ENCODE measurements around the gene MVP.

DNA sequence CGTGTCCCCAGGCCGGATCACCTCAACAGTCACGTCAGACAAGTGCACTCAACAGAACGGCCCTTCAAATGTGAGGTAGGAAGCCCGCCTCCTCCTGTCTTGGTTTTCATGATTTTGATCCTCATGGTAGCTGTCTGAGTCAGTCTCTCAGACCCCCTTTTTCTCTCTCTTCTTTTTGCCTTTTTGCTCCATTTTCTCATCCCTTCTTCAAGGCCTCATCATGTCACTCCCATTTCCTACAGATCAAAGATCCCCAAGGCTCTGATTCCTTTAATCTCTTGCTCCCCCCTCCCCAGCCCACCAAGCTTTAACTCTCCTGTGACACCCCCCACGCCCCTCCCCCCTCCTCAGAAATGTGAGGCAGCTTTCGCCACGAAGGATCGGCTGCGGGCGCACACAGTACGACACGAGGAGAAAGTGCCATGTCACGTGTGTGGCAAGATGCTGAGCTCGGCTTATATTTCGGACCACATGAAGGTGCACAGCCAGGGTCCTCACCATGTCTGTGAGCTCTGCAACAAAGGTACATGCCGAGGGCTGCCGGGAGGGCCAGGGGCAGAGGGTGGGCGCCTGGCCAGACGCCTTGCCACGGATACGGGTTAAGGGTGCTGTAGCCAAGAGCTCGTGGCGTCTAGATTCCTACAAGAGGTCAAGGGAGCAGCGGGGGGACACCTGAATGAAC lies 11.9 kb upstream of the MVP start:
- TF ChIP-seq, protein P1, sequence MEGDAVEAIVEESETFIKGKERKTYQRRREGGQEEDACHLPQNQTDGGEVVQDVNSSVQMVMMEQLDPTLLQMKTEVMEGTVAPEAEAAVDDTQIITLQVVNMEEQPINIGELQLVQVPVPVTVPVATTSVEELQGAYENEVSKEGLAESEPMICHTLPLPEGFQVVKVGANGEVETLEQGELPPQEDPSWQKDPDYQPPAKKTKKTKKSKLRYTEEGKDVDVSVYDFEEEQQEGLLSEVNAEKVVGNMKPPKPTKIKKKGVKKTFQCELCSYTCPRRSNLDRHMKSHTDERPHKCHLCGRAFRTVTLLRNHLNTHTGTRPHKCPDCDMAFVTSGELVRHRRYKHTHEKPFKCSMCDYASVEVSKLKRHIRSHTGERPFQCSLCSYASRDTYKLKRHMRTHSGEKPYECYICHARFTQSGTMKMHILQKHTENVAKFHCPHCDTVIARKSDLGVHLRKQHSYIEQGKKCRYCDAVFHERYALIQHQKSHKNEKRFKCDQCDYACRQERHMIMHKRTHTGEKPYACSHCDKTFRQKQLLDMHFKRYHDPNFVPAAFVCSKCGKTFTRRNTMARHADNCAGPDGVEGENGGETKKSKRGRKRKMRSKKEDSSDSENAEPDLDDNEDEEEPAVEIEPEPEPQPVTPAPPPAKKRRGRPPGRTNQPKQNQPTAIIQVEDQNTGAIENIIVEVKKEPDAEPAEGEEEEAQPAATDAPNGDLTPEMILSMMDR (IDR thresholded peaks at IDR 0.05; ENCODE audit: low read depth, low read length) = no peak
- TF ChIP-seq EZH2phosphoT487 (IDR thresholded peaks at IDR 0.05; ENCODE audit: low read depth) = no peak
